Measurements from ENCODE around the gene FSTL5. TPM values are rescaled to one million over a fixed set of nuclear protein-coding genes. Genes with fewer than 3 reads are reported as not detected.

The FSTL5 gene
- total and polyA plus RNA-seq, 9 of the 15 experiments (the other 6 are each of a cell fraction or from before 2014, with no cell fraction given) = 0.09 to 3.1 (median 0.50) TPM; not detected in 1

DNA sequence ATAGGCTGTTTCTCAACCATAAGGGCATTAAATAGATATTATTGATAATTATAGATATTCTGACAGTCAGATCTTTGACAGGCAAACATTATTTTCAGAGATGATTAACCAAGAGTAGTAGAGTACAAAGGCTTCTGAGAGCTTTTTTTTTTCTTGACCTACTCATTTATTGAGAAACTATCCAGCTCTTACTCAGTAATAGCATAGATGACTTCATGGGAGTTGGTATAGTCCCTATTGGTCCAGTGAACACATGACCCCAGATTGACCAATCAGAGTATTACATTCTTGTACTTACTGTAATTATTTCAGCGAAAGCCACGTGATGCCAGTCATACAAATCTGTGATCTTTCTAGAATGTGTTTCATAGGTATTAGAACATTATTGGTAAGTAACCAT lies 508.7 kb downstream of the FSTL5 start (continued):
- TF ChIP-seq, protein P1, sequence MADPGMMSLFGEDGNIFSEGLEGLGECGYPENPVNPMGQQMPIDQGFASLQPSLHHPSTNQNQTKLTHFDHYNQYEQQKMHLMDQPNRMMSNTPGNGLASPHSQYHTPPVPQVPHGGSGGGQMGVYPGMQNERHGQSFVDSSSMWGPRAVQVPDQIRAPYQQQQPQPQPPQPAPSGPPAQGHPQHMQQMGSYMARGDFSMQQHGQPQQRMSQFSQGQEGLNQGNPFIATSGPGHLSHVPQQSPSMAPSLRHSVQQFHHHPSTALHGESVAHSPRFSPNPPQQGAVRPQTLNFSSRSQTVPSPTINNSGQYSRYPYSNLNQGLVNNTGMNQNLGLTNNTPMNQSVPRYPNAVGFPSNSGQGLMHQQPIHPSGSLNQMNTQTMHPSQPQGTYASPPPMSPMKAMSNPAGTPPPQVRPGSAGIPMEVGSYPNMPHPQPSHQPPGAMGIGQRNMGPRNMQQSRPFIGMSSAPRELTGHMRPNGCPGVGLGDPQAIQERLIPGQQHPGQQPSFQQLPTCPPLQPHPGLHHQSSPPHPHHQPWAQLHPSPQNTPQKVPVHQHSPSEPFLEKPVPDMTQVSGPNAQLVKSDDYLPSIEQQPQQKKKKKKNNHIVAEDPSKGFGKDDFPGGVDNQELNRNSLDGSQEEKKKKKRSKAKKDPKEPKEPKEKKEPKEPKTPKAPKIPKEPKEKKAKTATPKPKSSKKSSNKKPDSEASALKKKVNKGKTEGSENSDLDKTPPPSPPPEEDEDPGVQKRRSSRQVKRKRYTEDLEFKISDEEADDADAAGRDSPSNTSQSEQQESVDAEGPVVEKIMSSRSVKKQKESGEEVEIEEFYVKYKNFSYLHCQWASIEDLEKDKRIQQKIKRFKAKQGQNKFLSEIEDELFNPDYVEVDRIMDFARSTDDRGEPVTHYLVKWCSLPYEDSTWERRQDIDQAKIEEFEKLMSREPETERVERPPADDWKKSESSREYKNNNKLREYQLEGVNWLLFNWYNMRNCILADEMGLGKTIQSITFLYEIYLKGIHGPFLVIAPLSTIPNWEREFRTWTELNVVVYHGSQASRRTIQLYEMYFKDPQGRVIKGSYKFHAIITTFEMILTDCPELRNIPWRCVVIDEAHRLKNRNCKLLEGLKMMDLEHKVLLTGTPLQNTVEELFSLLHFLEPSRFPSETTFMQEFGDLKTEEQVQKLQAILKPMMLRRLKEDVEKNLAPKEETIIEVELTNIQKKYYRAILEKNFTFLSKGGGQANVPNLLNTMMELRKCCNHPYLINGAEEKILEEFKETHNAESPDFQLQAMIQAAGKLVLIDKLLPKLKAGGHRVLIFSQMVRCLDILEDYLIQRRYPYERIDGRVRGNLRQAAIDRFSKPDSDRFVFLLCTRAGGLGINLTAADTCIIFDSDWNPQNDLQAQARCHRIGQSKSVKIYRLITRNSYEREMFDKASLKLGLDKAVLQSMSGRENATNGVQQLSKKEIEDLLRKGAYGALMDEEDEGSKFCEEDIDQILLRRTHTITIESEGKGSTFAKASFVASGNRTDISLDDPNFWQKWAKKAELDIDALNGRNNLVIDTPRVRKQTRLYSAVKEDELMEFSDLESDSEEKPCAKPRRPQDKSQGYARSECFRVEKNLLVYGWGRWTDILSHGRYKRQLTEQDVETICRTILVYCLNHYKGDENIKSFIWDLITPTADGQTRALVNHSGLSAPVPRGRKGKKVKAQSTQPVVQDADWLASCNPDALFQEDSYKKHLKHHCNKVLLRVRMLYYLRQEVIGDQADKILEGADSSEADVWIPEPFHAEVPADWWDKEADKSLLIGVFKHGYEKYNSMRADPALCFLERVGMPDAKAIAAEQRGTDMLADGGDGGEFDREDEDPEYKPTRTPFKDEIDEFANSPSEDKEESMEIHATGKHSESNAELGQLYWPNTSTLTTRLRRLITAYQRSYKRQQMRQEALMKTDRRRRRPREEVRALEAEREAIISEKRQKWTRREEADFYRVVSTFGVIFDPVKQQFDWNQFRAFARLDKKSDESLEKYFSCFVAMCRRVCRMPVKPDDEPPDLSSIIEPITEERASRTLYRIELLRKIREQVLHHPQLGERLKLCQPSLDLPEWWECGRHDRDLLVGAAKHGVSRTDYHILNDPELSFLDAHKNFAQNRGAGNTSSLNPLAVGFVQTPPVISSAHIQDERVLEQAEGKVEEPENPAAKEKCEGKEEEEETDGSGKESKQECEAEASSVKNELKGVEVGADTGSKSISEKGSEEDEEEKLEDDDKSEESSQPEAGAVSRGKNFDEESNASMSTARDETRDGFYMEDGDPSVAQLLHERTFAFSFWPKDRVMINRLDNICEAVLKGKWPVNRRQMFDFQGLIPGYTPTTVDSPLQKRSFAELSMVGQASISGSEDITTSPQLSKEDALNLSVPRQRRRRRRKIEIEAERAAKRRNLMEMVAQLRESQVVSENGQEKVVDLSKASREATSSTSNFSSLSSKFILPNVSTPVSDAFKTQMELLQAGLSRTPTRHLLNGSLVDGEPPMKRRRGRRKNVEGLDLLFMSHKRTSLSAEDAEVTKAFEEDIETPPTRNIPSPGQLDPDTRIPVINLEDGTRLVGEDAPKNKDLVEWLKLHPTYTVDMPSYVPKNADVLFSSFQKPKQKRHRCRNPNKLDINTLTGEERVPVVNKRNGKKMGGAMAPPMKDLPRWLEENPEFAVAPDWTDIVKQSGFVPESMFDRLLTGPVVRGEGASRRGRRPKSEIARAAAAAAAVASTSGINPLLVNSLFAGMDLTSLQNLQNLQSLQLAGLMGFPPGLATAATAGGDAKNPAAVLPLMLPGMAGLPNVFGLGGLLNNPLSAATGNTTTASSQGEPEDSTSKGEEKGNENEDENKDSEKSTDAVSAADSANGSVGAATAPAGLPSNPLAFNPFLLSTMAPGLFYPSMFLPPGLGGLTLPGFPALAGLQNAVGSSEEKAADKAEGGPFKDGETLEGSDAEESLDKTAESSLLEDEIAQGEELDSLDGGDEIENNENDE (IDR thresholded peaks at IDR 0.05; ENCODE audit: low read depth, low read length) = no peak
- TF ChIP-seq, protein P2, sequence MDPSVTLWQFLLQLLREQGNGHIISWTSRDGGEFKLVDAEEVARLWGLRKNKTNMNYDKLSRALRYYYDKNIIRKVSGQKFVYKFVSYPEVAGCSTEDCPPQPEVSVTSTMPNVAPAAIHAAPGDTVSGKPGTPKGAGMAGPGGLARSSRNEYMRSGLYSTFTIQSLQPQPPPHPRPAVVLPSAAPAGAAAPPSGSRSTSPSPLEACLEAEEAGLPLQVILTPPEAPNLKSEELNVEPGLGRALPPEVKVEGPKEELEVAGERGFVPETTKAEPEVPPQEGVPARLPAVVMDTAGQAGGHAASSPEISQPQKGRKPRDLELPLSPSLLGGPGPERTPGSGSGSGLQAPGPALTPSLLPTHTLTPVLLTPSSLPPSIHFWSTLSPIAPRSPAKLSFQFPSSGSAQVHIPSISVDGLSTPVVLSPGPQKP (CRISPR knock-in tag; IDR thresholded peaks at IDR 0.05) = no peak
- no peak for TF ChIP-seq ZNF431 (CRISPR knock-in tag; IDR thresholded peaks at IDR 0.05)
